HEK293 (cell line): Measurements from ENCODE around the gene CLTC.

Experiments used
- CTCF ChIA-PET: fragments of 350-600 bp; formaldehyde crosslinking; extraction: SDS; loops from one replicate; lab custom pipeline; 2021; ENCODE audit warnings: antibody characterized with exemption; lab: Yijun Ruan, JAX
- POLR2A ChIA-PET: fragments of 300-600 bp; formaldehyde crosslinking; extraction: SDS; loops from one replicate; lab custom pipeline; 2020; ENCODE audit warnings: antibody characterized with exemption, inconsistent platforms; lab: Yijun Ruan, JAX
- H3K27ac ChIP-seq: fragments of 200-500 bp; sonication (Bioruptor generic); 2 replicates; pipeline ENCODE4 v1.5.1; 2014; ENCODE audit warnings: low read depth, low read length, control low read depth, inconsistent platforms; ENCODE audit errors: extremely low read depth
- H3K36me3 ChIP-seq, 2 experiments: fragments of 200-500 bp in 1 of 2; sonication (Bioruptor generic) in 1 of 2; 1 replicate in 1 of 2; 2 replicates in 1 of 2; pipeline ENCODE4 v1.5.1; 2014 to 2017; ENCODE audit warnings: inconsistent platforms in 2 of 2, low read length in 2 of 2; ENCODE audit not compliant: control insufficient read depth in 2 of 2, insufficient read depth in 1 of 2
- H3K4me1 ChIP-seq: fragments of 200-500 bp; sonication (Bioruptor generic); 2 replicates; pipeline ENCODE4 v1.5.1; 2014; ENCODE audit warnings: mild to moderate bottlenecking, low read length, inconsistent platforms; ENCODE audit not compliant: control insufficient read depth, insufficient read depth
- H3K4me3 ChIP-seq: 2 replicates; pipeline ENCODE4 v1.5.1; 2011; ENCODE audit warnings: low read depth, mild to moderate bottlenecking, control low read depth, low read length, moderate library complexity
- H3K9me3 ChIP-seq: fragments of 200-500 bp; sonication (Bioruptor generic); 2 replicates; pipeline ENCODE4 v1.5.1; 2014; ENCODE audit warnings: low read depth, low read length, inconsistent platforms; ENCODE audit not compliant: control insufficient read depth, insufficient read depth
- GLIS1 ChIP-seq: fragments of 450-650 bp; formaldehyde crosslinking; IDR thresholded peaks from 2 replicates; pipeline ENCODE4 v1.5.1; 2016; ENCODE audit warnings: missing biosample characterization, missing genetic modification characterization
- PRDM6 ChIP-seq: fragments of 450-650 bp; formaldehyde crosslinking; IDR thresholded peaks from 2 replicates; pipeline ENCODE4 v1.5.1; 2017; ENCODE audit warnings: missing biosample characterization, missing genetic modification characterization
- SCRT1 ChIP-seq: fragments of 450-650 bp; formaldehyde crosslinking; IDR thresholded peaks from 2 replicates; pipeline ENCODE4 v1.5.1; 2016; ENCODE audit warnings: missing biosample characterization, missing genetic modification characterization, borderline replicate concordance
- YY1 ChIP-seq: fragments of 450-650 bp; formaldehyde crosslinking; IDR thresholded peaks from 2 replicates; pipeline ENCODE4 v1.5.1; 2018; ENCODE audit warnings: missing biosample characterization, missing genetic modification characterization
- ZBTB11 ChIP-seq: fragments of 450-650 bp; formaldehyde crosslinking; conservative IDR thresholded peaks from 2 replicates; pipeline ENCODE4 v1.5.1; 2016; ENCODE audit warnings: low read depth, missing biosample characterization, missing genetic modification characterization
- ZBTB17 ChIP-seq: fragments of 450-650 bp; formaldehyde crosslinking; IDR thresholded peaks from 2 replicates; pipeline ENCODE4 v1.5.1; 2016; ENCODE audit warnings: missing biosample characterization, missing genetic modification characterization
- ZBTB44 ChIP-seq: fragments of 450-650 bp; IDR thresholded peaks from 2 replicates; pipeline ENCODE4 v1.5.1; 2018; ENCODE audit warnings: missing biosample characterization, mild to moderate bottlenecking, missing genetic modification characterization
- ZBTB48 ChIP-seq: fragments of 450-650 bp; formaldehyde crosslinking; IDR thresholded peaks from 2 replicates; pipeline ENCODE4 v1.5.1; 2016; ENCODE audit warnings: missing biosample characterization, missing genetic modification characterization
- ZNF10 ChIP-seq: fragments of 450-650 bp; formaldehyde crosslinking; IDR thresholded peaks from 2 replicates; pipeline ENCODE4 v1.5.1; 2017; ENCODE audit warnings: missing biosample characterization, missing genetic modification characterization
- ZNF112 ChIP-seq: fragments of 450-650 bp; formaldehyde crosslinking; IDR thresholded peaks from 2 replicates; pipeline ENCODE4 v1.5.0; 2017; ENCODE audit warnings: missing biosample characterization, missing genetic modification characterization
- ZNF16 ChIP-seq: fragments of 450-650 bp; formaldehyde crosslinking; IDR thresholded peaks from 2 replicates; pipeline ENCODE4 v1.5.1; 2016; ENCODE audit warnings: low read depth, missing biosample characterization, missing genetic modification characterization
- ZNF202 ChIP-seq: fragments of 450-650 bp; formaldehyde crosslinking; IDR thresholded peaks from 2 replicates; pipeline ENCODE4 v1.5.1; 2016; ENCODE audit warnings: missing biosample characterization, missing genetic modification characterization, borderline replicate concordance
- ZNF23 ChIP-seq: fragments of 450-650 bp; formaldehyde crosslinking; IDR thresholded peaks from 2 replicates; pipeline ENCODE4 v1.5.1; 2016; ENCODE audit warnings: missing biosample characterization, missing genetic modification characterization, borderline replicate concordance
- ZNF280C ChIP-seq: fragments of 450-650 bp; formaldehyde crosslinking; IDR thresholded peaks from 2 replicates; pipeline ENCODE4 v1.5.1; 2016; ENCODE audit warnings: missing biosample characterization, missing genetic modification characterization
- ZNF280D ChIP-seq: fragments of 450-650 bp; formaldehyde crosslinking; IDR thresholded peaks from 2 replicates; pipeline ENCODE4 v1.5.1; 2016; ENCODE audit warnings: missing biosample characterization, missing genetic modification characterization
- ZNF324 ChIP-seq: fragments of 450-650 bp; formaldehyde crosslinking; IDR thresholded peaks from 2 replicates; pipeline ENCODE4 v1.5.1; 2016; ENCODE audit warnings: missing biosample characterization, missing genetic modification characterization
- ZNF366 ChIP-seq: fragments of 450-650 bp; formaldehyde crosslinking; conservative IDR thresholded peaks from 2 replicates; pipeline ENCODE4 v1.5.1; 2016; ENCODE audit warnings: missing biosample characterization, missing genetic modification characterization
- ZNF48 ChIP-seq: fragments of 450-650 bp; formaldehyde crosslinking; IDR thresholded peaks from 2 replicates; pipeline ENCODE4 v1.5.1; 2016; ENCODE audit warnings: missing biosample characterization, missing genetic modification characterization
- ZNF501 ChIP-seq: fragments of 450-650 bp; formaldehyde crosslinking; IDR thresholded peaks from 2 replicates; pipeline ENCODE4 v1.5.1; 2016; ENCODE audit warnings: missing biosample characterization, missing genetic modification characterization
- ZNF513 ChIP-seq: fragments of 450-650 bp; IDR thresholded peaks from 2 replicates; pipeline ENCODE4 v1.5.1; 2018; ENCODE audit warnings: missing biosample characterization, missing genetic modification characterization
- ZNF777 ChIP-seq: fragments of 450-650 bp; formaldehyde crosslinking; IDR thresholded peaks from 2 replicates; pipeline ENCODE4 v1.5.1; 2017; ENCODE audit warnings: missing biosample characterization, missing genetic modification characterization, borderline replicate concordance
- ZNF837 ChIP-seq: fragments of 450-650 bp; formaldehyde crosslinking; IDR thresholded peaks from 2 replicates; pipeline ENCODE4 v1.5.1; 2016; ENCODE audit warnings: missing biosample characterization, missing genetic modification characterization
- ZSCAN23 ChIP-seq: fragments of 450-650 bp; formaldehyde crosslinking; IDR thresholded peaks from 2 replicates; pipeline ENCODE4 v1.5.1; 2016; ENCODE audit warnings: missing biosample characterization, missing genetic modification characterization

Gene CLTC

GRCh38 chr17:59620518-59621259, 994 bp downstream of the CLTC start:
- H3K9me3 ChIP-seq, result no peaks in the 10 kb centered on the region
- H3K4me3 ChIP-seq, result peak overlapping the region; percentile 64
- H3K4me1 ChIP-seq, result peaks cover 16% of the 10 kb centered on the region
- ChIA-PET POLR2A (interaction anchor here (0.5 to 2.8 kb wide), 9 partner anchors 12 to 771 kb away, joined by 3 to 31 read pairs (median 6); partner anchors contain the start of genes DHX40, PTRH2, USP32 and VMP1), CTCF (interaction anchor here (0.6 to 1.2 kb wide), 3 partner anchors 64 to 293 kb away, joined by 3 to 4 read pairs (median 3); no protein-coding TSS in a partner anchor)
- H3K27ac ChIP-seq, result peak overlapping the region; percentile 96
- H3K36me3 ChIP-seq, result peaks cover 0 to 16% of the 10 kb centered on the region in 2 experiments; a peak in 2 of 3 replicates
- TF ChIP-seq ZBTB17 (tag by site-specific recombination) (0 out of 2 replicates have a peak, but pooled peaks have one; percentile 12), ZNF202 (tag by site-specific recombination) (no peak), ZNF501 (no peak), ZBTB48 (peak; percentile 53; the same call in 1 of the 2 replicates), SCRT1 (tag by site-specific recombination) (no peak), YY1 (no peak), ZNF10 (tag by site-specific recombination) (no peak), ZNF112 (tag by site-specific recombination) (no peak), ZNF837 (tag by site-specific recombination) (no peak), ZNF513 (tag by site-specific recombination) (no peak), ZNF23 (tag by site-specific recombination) (no peak), ZNF16 (no peak), ZNF366 (tag by site-specific recombination) (peak; percentile 53; the same call in 1 of the 2 replicates), ZNF280D (tag by site-specific recombination) (no peak), ZNF280C (no peak), ZBTB11 (tag by site-specific recombination) (no peak), ZBTB44 (peak; percentile 70; the same call in 1 of the 2 replicates), PRDM6 (no peak), ZNF324 (tag by site-specific recombination) (no peak), ZNF48 (tag by site-specific recombination) (no peak), GLIS1 (tag by site-specific recombination) (no peak), ZNF777 (tag by site-specific recombination) (no peak), ZSCAN23 (no peak)
